Liver (tissue), 9 donors: ENCODE measurements around the gene PRPF40A. TPM values are rescaled to one million over a fixed set of nuclear protein-coding genes. Genes with fewer than 3 reads are reported as not detected.

ENCODE experiments used
- DNase-seq: peaks from one replicate; pipeline ENCODE4 v3.0.0-alpha.2; 2017; ENCODE audit warnings: low spot score
- H3K27ac ChIP-seq, 2 donors: one replicate each; pipeline ENCODE4 v1.7.0; 2013; ENCODE audit warnings: inconsistent platforms in 2 of 2, low read length in 2 of 2, control low read depth in 1 of 2, low read depth in 1 of 2, mild to moderate bottlenecking in 1 of 2
- H3K27me3 ChIP-seq, 4 donors: one replicate each; pipeline versions ENCODE4 v1.6.1 to v1.7.0; 2013; ENCODE audit warnings: low read length in 3 of 4, inconsistent platforms in 1 of 4, mild to moderate bottlenecking in 1 of 4, moderate library complexity in 1 of 4; ENCODE audit not compliant: control insufficient read depth in 4 of 4, insufficient read depth in 4 of 4
- H3K36me3 ChIP-seq, 4 donors: one replicate each; pipeline versions ENCODE4 v1.6.1 to v1.7.0; 2013; ENCODE audit warnings: low read length in 3 of 4, mild to moderate bottlenecking in 3 of 4, low read depth in 1 of 4, moderate library complexity in 1 of 4; ENCODE audit not compliant: control insufficient read depth in 4 of 4, insufficient read depth in 3 of 4
- H3K4me1 ChIP-seq, 4 donors: one replicate each; pipeline versions ENCODE4 v1.6.1 to v1.7.0; 2013; ENCODE audit warnings: low read length in 3 of 4, mild to moderate bottlenecking in 3 of 4, moderate library complexity in 1 of 4; ENCODE audit not compliant: control insufficient read depth in 4 of 4, insufficient read depth in 4 of 4
- H3K4me3 ChIP-seq, 3 donors: one replicate each; pipeline versions ENCODE4 v1.6.1 to v1.7.0; 2013; ENCODE audit warnings: low read length in 3 of 3, control low read depth in 1 of 3, low read depth in 1 of 3, mild to moderate bottlenecking in 1 of 3
- H3K9ac ChIP-seq, 2 donors: one replicate each; pipeline ENCODE4 v1.7.0; 2013; ENCODE audit warnings: low read length in 2 of 2, mild to moderate bottlenecking in 2 of 2, moderate library complexity in 2 of 2, control low read depth in 1 of 2, low read depth in 1 of 2
- H3K9me3 ChIP-seq, 4 donors: one replicate each; pipeline versions ENCODE4 v1.6.1 to v1.7.0; 2013; ENCODE audit warnings: low read length in 3 of 4; ENCODE audit not compliant: control insufficient read depth in 4 of 4
- ATF3 ChIP-seq: IDR thresholded peaks from 2 replicates; pipeline ENCODE4 v1.6.1; 2016; ENCODE audit warnings: antibody characterized with exemption
- CTCF ChIP-seq: fragments of 150-350 bp; IDR thresholded peaks from 2 replicates; pipeline ENCODE4 v1.5.1; 2017; ENCODE audit warnings: improper control_type of control experiment, low read depth, low read length; ENCODE audit not compliant: missing input control
- EGR1 ChIP-seq, 2 donors: IDR thresholded peaks; 2 replicates each; pipeline ENCODE4 v1.6.1; 2016 to 2018; ENCODE audit warnings: antibody characterized with exemption in 2 of 2, low read depth in 2 of 2
- FOXA1 ChIP-seq: IDR thresholded peaks from 2 replicates; pipeline ENCODE4 v1.6.1; 2016; ENCODE audit warnings: antibody characterized with exemption
- FOXA2 ChIP-seq: IDR thresholded peaks from 2 replicates; pipeline ENCODE4 v1.6.1; 2016; ENCODE audit warnings: antibody characterized with exemption
- GABPA ChIP-seq, 2 donors: IDR thresholded peaks in 1 of 2; conservative IDR thresholded peaks in 1 of 2; 2 replicates each; pipeline ENCODE4 v1.6.1; 2016; ENCODE audit warnings: antibody characterized with exemption in 2 of 2, mild to moderate bottlenecking in 1 of 2, moderate library complexity in 1 of 2
- HNF4A ChIP-seq, 2 donors: conservative IDR thresholded peaks; 2 replicates each; pipeline ENCODE4 v1.6.1; 2016; ENCODE audit warnings: antibody characterized with exemption in 2 of 2, mild to moderate bottlenecking in 2 of 2
- HNF4G ChIP-seq: IDR thresholded peaks from 2 replicates; pipeline ENCODE4 v1.6.1; 2016; ENCODE audit warnings: antibody characterized with exemption
- JUND ChIP-seq, 2 donors: IDR thresholded peaks; 2 replicates each; pipeline ENCODE4 v1.6.1; 2016; ENCODE audit warnings: antibody characterized with exemption in 2 of 2
- MAX ChIP-seq: IDR thresholded peaks from 2 replicates; pipeline ENCODE4 v1.6.1; 2016; ENCODE audit warnings: antibody characterized with exemption
- NR2F2 ChIP-seq: IDR thresholded peaks from 2 replicates; pipeline ENCODE4 v1.6.1; 2016; ENCODE audit warnings: antibody characterized with exemption
- RAD21 ChIP-seq, 2 donors: IDR thresholded peaks; 2 replicates each; pipeline ENCODE4 v1.6.1; 2016; ENCODE audit warnings: antibody characterized with exemption in 2 of 2, mild to moderate bottlenecking in 2 of 2
- REST ChIP-seq: IDR thresholded peaks from 2 replicates; pipeline ENCODE4 v1.6.1; 2016; ENCODE audit warnings: antibody characterized with exemption, mild to moderate bottlenecking
- RXRA ChIP-seq, 2 donors: IDR thresholded peaks; 2 replicates each; pipeline ENCODE4 v1.6.1; 2017 to 2018; ENCODE audit warnings: antibody characterized with exemption in 2 of 2, mild to moderate bottlenecking in 1 of 2
- SP1 ChIP-seq: IDR thresholded peaks from 2 replicates; pipeline ENCODE4 v1.6.1; 2018; ENCODE audit warnings: antibody characterized with exemption, mild to moderate bottlenecking
- TAF1 ChIP-seq: conservative IDR thresholded peaks from 2 replicates; pipeline ENCODE4 v1.6.1; 2016; ENCODE audit warnings: antibody characterized with exemption, mild to moderate bottlenecking
- YY1 ChIP-seq: IDR thresholded peaks from 2 replicates; pipeline ENCODE4 v1.6.1; 2016; ENCODE audit warnings: antibody characterized with exemption, mild to moderate bottlenecking
- ZBTB33 ChIP-seq: IDR thresholded peaks from 2 replicates; pipeline ENCODE4 v1.6.1; 2016; ENCODE audit warnings: antibody characterized with exemption
- WGBS: extraction: QIAGEN DNeasy Blood & Tissue Kit; methylation state at CpG from one replicate; pipeline ENCODE4 v1.1.7; 2013; 5-methylcytosine and 5-hydroxymethylcytosine counted together
- polyA plus RNA-seq, 2 donors: library from polyadenylated mRNA; stranded (reverse) in 1 of 2; unstranded in 1 of 2; fragments of 200-250 nt in 1 of 2; fragments of >200 nt in 1 of 2; fragmentation: Nextera tagmentation in 1 of 2; extraction: Ambion mirVana in 1 of 2; gene quantifications; one replicate each; pipeline versions ENCODE4 v1.2.1 to v1.2.3, GENCODE V29; 2013 to 2015
- total RNA-seq, 2 donors: library from RNA; depleted of rRNA; stranded (reverse); fragments of >200 nt; gene quantifications; one replicate each; pipeline ENCODE4 v1.2.3, GENCODE V29; 2014
- donor health status: healthy.
- donor health status: healthy.
- donor health status: healthy.
- donor health status: healthy.
- donor health status: healthy.

Gene PRPF40A
- total and polyA plus RNA-seq, 4 donors: 18.8 to 58.1 (median 53.7) TPM

- H3K4me1 ChIP-seq: no peaks in the 10 kb centered on the region
- H3K27ac ChIP-seq: no peak overlapping the region
- H3K4me3 ChIP-seq: no peak overlapping the region
- WGBS: 96% methylated on average over 4 of the region's 4 CpGs
- H3K36me3 ChIP-seq: peaks cover 9 to 74% (median 61%) of the 10 kb centered on the region in 4 donors
- H3K27me3 ChIP-seq: no peaks in the 10 kb centered on the region
- H3K9me3 ChIP-seq: no peaks in the 10 kb centered on the region
- no peak for TF ChIP-seq CTCF
- no peak for TF ChIP-seq SP1
- TF ChIP-seq RXRA (IDR thresholded peaks at IDR 0.05): no peak
- no peak for TF ChIP-seq FOXA1
- no peak for TF ChIP-seq HNF4G
- TF ChIP-seq ZBTB33: no peak
- TF ChIP-seq MAX: no peak
- no peak for TF ChIP-seq FOXA2
- TF ChIP-seq ATF3: no peak
- TF ChIP-seq GABPA (IDR thresholded peaks at IDR 0.05 in 1 of 2, conservative IDR thresholded peaks at IDR 0.05 in 1 of 2): no peak
- no peak for TF ChIP-seq REST
- TF ChIP-seq JUND (IDR thresholded peaks at IDR 0.05): no peak
- TF ChIP-seq YY1: no peak
- TF ChIP-seq RAD21 (IDR thresholded peaks at IDR 0.05): no peak
- TF ChIP-seq TAF1: no peak
- TF ChIP-seq NR2F2: no peak
- TF ChIP-seq HNF4A (conservative IDR thresholded peaks at IDR 0.05): no peak
- TF ChIP-seq EGR1 (IDR thresholded peaks at IDR 0.05; ENCODE audit: low read depth in 2 of 2): no peak
- no peak overlapping the region for H3K9ac ChIP-seq
- no peak for DNase-seq
These were observed 56.2 kb downstream of the PRPF40A start for GRCh38 chr2:152661076-152661475.
